GM21576 (cell line): ENCODE measurements around the gene FBXO48.

Source experiments
- ATAC-seq: cut with Tn5 transposase; IDR thresholded peaks from one replicate; pipeline ENCODE4 v1.9.1; 2021; ENCODE audit warnings: mild to moderate bottlenecking, moderate library complexity; ENCODE audit not compliant: unreplicated experiment

Gene FBXO48

DNA sequence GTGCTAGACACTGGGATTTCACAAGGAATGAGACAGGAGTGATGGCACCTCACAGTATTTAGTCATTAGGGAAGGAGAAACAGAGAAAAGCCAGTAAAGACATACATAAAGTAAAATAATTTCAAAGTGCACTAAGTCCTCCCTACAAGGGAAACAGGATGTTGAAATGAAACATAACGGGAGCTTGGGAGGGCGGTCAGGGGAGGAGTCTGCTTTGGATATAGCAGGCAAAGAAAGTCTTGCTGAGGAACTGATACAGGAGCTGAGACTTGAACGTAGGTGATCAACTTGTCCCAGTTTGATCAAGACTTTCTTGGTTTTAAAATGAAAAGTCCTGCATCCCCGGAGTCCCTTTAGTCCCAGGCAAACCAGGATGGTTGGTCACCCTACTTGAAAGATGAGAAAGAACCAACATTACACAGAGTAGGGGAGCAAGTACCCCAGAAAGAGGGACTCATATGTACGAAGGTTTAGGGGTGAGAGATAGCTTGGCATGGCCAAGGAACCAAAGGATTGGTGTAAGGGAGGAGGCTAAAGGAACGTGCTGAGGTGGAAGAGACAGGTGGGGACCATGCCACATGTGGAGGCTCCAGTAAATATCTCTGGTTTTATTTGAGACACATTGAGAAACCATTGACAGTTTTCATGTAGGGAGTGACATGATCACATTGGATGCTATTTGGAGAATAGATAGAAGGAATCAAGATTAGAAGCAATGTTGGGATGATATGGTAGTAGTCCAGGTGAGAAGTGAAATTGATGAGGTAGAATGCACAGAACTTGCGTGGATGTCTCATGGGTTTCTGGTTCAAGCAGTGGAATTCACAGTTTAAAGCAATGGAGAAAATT, 28.4 kb downstream of the FBXO48 start:
- ATAC-seq, result no peak

DNA sequence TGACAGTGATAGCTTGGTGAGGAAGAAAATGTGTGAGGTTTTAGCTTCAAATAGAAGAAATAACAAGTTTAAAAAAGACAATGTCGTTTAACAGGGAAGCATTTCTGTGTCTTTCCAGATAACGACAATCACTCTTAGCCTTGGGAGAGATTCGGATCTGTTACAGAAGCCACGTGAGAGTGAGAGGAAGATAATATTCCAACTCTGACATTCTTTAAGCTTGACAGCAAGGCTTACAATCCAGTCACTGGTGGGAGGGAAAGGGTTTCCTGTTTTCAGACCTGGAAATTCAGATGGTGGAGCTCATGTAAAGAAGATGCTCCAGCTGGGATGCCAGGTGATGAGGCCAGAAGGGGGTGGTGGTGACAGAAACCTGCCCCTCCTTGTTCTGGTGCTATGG, 30.8 kb downstream of the FBXO48 start:
- ATAC-seq, result no peak

DNA sequence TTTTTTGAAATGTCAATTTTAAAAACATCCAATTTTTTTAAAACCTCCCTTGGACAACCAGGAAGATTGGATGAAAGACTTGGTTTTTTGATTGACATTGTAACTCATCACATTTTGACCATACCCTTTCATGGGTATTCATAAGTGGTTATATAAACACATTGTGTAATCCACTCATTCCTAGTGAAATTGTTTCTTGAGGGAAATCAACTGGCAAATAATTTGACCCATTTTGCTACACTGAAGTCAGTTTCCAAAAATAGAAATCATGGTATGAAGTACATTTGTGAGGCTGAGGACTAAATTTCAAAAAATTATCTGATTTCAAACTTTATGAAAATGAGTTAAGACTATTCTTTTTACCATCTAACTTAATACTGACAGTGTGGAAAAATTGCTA, 31.5 kb downstream of the FBXO48 start:
- ATAC-seq, result no peak

DNA sequence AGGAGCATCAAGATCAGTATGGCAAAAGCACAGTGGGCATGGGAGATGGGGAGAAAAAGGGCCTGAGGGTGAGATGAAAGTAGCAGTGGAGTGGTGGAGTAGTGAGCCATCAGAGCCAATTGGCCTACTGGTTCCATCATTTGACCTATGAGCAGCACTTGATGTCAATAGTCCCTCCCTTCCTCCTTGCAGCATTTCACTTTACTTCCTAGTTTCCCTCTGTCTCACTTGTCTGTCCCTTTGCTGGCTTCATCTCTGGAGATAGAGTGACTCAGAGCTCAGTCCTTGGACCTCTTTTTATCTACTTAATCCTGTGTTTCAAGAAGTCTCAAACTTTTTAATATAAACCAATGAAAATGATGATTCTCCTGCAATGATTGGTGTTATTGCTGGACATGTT, 32.1 kb downstream of the FBXO48 start:
- ATAC-seq, result no peak

DNA sequence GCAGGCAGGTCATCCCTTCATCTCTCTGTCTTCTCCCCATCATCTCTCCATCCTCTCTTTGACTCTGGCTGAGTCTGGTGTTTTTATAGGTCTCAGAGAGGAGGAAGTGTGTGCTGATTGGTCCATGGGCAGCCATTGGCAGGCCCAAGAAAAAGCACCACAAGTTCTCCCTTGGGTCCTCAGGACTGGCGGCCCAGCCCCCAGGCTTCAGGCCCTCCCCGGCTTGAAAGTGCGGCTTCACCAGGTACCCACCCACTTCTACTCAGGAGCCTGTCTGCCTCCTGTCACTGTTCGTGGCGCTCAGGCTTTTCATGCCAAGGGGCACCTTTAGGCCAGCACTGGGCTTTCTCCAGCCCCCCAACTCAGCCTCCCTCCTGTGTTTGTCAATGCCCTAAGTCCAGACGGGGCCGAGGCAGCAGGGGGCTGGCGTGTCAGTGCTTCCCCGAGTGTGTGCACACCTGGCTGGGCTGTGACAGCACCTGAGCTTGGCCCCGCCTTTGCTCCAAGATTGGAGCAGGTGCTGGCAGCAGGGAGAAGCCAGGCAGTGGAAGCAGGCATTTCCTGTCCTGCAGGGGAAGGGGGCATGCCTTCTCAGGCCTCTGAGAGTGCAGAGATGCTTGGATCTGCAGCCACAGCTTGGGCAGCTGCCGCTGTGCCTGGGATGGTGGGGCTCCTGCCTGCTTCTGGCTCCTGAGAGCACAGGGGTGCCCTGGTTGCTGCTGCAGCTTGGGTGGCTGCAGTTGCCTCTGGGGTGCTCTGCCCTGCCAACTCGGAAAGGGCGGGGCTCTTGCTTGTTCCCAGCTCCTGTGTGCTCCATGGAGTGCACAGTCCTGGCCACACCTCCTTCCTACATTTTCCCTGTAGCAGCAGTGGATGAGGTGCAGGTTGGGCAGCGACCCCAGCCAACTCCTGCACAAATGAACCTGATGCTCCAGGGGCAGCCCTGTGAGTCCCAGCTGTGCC, 34.1 kb downstream of the FBXO48 start:
- ATAC-seq, result no peak

DNA sequence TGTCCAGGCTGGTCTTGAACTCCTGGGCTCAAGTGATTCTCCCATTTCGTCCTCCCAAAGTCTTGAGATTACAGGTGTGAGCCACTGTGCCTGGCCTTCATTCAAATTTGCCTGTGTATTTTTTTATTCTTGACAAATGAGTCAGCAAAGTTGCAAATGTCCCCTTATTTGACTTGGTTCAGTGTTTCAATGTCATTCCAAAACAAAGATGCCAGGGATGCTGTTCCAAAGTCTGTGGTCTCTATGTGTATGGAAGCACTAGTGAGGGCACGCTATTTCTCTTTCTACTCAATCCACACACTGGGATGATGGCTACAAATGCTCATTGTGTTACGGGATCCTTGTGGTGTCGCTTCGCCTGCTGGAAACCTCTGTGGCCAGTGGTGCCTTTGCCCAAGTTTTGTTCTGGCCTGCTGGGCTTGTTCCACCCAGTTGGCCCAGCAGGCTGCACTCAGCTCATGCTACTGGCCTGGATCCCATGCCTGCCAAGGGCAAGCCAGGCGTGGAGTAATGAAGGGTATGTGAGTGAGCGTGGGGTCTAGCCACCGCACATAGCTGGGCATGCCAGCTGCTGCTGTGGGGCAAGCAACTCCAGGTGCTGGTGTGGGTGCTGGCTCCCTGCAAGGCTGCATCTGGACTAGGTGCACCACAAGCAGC, 35.6 kb downstream of the FBXO48 start:
- ATAC-seq, result no peak

DNA sequence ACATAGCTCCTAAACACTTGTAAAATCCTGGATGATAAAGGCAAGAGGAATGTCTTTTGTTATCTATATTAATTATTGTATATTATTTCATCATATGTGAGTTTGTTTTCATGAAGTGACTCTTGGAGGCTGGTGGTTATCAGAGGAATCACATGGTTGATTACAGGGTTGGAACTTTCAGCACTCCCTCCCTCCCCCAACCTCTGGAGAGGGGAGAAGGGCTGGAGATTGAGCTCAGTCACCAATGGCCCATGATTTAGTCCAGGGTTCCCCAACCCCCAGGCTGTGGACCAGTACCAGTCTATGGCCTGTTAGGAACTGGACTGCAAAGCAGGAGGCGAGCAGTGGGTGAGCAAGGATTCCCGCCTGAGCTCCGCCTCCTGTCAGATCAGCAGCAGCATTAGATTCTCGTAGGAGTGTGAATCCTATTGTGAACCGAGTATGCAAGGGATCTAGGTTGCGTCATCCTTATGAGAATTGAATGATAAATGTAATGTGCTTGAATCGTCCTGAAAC, 37.7 kb downstream of the FBXO48 start:
- no peak for ATAC-seq

DNA sequence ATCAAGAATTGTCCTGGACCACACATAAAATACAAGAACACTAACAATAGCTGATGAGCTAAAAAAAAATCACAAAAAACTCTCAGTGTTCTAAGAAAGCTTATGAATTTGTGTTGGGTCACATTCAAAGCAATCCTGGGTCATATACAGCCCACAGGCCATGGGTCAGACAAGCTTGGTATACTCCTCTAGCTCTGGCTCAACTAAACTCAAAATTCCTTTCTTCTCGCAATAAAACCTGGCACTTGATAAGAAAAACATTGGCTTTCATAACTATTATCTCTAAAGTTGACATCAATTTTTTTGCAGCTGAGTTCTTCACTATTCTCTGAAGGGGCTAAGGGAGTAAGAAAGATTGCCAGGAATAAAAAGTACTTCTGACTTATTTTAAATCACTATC, 38.3 kb downstream of the FBXO48 start:
- no peak for ATAC-seq

DNA sequence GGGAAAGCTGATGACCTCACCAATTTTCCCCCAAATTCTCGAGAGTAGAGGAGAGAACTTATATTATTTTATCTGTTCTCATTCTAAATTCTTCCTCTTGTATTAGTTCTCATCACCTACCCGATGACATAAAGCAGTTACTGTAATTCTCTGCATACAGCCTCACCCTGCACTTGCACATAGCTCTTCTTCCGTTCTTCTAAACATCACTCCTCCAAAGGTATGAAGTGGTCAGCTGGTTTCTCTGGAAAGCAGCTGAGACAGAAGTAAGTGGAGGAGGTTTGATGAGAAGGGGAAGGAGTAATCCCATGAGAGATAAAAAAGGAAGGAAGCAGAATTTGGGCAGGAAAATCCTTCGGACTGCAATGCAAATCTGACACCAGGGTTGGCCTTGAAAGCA, 39.0 kb downstream of the FBXO48 start:
- ATAC-seq, result no peak

DNA sequence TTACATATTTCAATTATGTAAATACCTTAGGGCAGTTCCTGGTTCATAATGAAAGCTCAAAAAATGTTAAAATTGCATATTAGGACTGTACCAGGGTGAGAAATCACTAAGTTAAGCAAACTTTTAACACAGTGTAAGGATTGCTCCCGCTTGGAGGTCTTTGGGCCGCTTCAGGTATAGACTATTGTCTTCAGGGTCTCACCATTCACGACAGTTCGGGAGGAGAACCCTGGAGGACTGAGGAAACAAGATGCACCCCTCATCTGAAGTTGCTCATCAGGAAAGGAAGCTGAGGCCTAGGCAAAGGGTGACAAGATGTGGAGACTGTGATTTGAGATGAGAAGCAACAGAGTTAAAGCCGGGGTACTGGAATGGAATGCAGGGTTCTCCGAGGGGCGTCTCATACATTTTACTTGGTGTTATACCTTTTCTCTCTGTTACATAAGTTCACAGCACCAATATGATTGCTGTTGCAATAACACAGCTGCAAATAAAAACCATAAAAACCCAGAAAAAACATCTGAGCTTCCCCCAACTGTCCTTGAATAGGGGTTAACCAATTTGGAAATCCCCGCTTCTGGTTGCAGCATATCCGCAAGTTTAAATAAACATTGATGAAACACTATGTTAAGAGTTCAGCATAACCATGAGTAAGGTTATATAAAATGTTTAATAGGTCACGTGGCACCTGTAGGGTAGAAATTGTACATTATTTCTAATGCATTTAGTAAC, 40.1 kb downstream of the FBXO48 start:
- ATAC-seq, result no peak

DNA sequence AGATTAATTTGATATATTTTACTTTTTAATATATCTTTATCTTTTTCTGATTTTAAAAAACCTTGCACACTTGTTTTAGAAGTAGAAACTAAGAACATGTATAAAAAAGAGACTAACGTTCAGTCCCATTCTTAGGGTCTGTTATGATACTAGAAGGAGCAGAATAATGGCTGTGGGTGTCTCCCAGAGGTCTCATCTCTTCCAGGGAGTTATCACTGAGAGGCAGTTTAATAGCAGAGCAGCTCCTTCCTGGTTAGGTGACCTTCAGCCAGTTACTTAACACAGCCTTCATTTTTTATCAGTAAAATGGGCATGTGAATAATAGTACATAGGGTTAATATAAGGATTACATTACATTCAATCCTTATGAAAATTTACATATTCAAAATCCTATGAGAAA, 40.6 kb downstream of the FBXO48 start:
- no peak for ATAC-seq

DNA sequence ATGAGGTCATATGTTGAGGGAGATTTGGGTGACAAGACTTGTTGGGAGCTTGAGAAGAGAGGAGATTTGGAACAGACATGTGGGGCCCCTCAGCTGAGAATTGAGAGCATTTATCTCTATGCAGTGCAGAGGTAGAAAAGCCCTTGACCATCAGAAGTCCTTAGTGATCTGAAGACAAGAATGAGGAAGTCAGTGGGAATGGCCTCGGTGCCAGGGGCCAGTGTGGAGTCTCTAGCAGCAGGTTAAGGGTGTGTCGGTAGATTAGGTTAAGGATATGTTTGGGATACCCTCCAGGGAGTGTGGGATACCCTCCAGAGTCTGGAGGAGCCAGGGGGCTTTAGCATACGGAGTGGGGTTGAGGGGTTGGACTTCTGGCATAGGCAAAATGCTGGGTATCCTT, 41.6 kb downstream of the FBXO48 start:
- ATAC-seq, result no peak

DNA sequence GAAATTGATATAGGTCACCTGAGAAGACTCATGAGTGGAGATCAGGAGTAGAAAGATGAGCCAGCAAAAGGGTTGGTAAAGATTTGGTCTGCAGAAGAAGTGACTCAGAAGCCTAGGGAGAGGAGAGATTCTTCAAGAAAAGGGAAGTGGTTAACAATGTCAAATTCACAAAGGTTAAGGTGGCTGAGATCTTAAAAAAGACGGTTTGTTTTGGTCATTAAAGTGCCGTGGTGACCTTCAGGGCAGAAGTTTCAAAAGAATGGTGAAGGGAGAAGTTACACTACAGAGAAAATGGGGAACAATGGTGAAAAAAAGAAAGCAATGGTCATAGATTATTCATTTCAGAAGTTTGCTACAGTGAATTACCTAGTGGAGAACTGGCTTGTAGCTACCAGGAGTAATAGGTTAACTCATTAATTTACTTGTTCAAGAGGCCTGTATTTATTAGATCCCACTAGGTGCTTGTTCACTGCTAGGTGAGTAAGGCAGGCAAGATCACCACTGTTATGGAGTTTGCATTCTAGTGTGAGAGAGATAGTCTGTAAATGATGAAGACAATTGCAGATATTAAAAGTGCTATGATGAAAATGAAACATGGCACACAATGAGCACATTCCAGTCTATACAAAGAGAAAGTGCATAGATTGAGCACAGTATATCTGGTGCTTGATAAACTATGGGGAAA, 43.0 kb downstream of the FBXO48 start:
- ATAC-seq, result peak; percentile 81

DNA sequence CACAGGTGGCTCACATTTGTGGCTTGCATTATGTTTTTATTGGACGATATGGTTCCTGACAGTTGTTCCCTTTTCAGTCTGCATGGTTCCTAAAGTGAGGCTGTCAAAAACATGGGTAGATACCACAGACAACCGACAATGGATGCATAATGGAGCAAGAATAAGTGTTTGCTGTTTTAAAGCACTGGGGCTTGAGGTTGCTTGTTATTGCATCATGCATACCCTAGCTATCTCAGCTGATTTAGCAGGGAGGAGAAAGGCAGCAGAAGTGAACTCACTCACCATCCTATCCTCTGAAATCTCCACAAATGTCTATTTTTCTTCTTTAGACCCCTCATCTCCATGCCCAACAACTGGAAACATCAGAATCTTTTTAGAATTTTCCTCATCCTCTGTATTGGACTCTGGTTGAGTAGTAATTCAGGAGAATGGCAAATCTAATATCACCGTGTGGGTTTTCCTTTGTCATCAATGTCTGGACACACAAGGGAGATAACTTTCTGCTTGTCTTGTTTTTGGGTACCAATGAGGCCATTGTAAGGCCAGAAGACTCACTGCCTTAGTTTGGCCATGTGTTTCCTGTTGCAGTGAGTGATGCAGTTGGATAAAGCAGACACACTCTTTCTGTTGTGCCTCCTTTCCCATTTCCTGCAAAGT, 46.7 kb downstream of the FBXO48 start:
- no peak for ATAC-seq

DNA sequence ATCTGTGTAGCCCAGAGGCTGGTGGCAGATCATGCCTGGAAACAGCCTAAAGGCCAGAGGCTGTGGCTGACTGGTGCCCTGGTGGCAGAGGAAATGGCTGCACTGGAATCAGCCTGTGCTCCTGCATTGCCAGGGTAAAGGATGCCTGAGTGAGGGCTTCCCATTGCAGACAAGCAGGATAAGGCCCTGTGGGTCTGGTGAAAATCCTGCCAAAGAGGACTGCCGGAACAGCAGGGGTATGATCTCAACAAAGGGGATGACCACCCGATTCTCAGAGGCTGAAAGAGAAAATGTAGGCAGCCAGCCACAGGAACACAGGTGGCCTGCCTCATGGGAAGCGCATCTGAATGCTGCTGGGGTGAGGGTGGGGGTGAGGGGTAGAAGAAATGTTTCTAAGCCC, 48.2 kb downstream of the FBXO48 start:
- peak; percentile 38 for ATAC-seq

DNA sequence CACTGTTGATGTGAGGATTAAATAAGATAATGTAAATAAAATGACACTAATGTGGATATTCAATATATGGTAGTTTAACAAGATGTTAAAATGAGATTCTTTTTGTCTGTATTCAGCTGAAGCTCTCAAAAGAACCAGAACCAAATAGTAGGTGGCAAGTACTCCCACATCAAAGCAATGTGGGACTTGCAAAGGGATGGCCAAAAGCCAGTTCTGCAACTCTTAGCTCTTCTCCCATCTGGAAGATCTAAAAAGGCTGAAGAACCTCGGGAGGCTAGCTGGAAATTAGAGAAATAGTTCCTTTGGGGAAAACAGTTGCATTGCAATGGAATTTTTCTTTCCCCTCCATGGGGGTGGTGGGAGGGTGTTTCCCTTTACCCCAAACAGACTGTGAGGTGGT, 48.7 kb downstream of the FBXO48 start:
- ATAC-seq, result no peak

DNA sequence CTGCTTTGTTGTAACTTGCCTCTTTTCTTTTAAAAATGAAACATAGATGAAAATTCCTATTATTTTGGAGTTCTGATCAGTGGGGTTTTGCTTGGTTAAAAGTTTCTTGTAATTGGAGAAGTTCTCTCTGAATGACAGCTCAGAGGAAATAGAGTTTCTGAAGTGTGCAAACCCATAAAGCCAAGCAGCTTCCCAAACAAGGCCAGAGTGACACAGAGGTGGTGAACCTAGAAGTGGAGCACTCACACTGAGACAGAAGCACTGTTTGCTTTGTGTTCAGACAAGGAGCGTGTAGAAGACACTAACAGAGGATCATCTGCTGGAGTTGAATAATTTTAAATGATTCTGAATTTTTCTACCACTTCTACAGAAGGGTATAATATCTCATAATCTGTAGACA, 49.2 kb downstream of the FBXO48 start:
- ATAC-seq, result no peak

DNA sequence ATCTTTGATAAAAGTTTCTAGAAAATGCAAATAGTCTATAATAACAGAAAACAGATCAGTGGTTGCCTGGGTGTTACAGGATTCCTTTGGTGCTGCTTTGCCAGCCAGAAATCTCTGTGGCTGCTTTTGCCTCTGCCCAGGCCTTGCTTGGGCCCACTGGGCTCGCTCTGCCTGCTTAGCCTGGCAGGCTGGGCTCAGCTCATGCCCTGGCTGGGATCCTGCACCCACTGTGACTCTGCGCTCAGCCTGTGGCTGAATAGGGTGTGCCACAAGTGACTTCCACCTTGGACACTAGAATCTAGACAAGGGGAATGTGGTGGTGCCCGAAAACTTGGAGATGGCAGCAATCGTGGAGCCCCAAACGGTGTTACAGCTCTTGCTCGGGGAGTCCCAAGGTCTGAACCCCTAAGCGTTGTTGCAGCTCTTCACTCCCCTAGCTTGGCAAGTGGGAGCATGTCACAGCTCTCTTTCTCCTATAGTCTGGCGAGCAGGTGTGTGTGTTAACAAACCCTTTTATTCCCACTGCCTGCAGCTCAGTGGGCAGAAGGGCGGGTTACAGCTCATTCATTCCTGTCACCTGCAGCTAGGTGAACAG, 50.9 kb downstream of the FBXO48 start:
- no peak for ATAC-seq

DNA sequence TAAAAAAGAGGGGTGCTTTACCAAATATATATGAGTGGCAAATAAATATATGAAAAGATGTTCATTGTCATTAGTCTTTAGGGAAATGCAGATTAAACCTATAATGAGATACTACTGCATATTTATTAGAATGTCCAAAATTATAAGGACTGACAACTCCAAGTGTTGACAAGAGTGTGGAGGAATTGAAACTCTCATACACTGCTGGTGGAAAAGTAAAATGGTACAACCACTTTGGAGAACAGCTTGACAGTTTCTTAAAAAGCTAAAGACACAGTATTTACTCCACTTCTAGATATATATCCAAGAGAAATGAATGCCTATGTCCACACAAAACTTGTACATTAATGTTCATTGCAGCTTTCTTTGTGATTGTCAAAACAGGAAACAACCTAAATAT, 51.6 kb downstream of the FBXO48 start:
- no peak for ATAC-seq
